ENCODE results near the gene GLCE. TPM values are rescaled to one million over a fixed set of nuclear protein-coding genes. Genes with fewer than 3 reads are reported as not detected.

Gene GLCE
- total and polyA plus RNA-seq, 7 donors: 10.3 to 24.6 (median 13.9) TPM

DNA sequence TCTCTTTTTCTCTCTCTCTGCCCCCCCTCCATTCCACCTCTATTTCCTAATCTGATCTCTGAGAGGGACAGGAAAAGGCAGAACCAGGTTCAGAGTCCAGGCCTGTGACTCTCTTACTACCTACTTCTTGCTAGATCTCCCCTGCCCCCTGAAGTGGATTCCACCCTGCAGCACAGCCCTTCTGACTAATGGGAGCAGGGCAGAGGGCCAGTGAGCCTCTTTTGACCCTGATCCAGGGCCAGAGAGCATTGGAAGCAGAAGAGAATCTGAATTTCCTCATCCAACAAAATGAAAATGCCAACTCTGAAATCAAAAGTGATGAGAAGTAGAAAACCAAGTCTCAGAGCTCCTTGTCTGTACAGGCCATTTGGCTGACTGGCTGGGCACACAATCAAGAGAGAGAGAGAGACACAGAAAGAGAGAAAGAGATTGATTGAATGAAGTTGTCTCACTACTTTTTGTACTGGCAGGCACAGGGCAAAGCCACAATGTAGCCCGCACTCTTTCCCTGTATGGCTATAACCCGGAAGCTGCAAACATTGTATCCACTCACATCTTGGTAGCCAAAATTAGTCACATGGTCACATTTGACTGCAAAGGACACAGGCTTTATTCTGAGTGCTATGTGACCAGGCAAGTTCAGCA is 31.6 kb upstream of the GLCE start:
- Histone ChIP-seq H3K9me3 (no peaks in the 10 kb centered on the region), H3K4me3 (no peak overlapping the region), H3K36me3 (no peaks in the 10 kb centered on the region), H3K27me3 (no peaks in the 10 kb centered on the region), H3K4me1 (peaks cover 0 to 10% (median 0%) of the 10 kb centered on the region in 4 donors), H3K27ac (peak overlapping the region in 1 of 4 donors; percentile 20)
- TF ChIP-seq, protein P1, sequence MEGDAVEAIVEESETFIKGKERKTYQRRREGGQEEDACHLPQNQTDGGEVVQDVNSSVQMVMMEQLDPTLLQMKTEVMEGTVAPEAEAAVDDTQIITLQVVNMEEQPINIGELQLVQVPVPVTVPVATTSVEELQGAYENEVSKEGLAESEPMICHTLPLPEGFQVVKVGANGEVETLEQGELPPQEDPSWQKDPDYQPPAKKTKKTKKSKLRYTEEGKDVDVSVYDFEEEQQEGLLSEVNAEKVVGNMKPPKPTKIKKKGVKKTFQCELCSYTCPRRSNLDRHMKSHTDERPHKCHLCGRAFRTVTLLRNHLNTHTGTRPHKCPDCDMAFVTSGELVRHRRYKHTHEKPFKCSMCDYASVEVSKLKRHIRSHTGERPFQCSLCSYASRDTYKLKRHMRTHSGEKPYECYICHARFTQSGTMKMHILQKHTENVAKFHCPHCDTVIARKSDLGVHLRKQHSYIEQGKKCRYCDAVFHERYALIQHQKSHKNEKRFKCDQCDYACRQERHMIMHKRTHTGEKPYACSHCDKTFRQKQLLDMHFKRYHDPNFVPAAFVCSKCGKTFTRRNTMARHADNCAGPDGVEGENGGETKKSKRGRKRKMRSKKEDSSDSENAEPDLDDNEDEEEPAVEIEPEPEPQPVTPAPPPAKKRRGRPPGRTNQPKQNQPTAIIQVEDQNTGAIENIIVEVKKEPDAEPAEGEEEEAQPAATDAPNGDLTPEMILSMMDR (IDR thresholded peaks at IDR 0.05): no peak
- no peak for TF ChIP-seq POLR2AphosphoS5 (IDR thresholded peaks at IDR 0.05)
- TF ChIP-seq POLR2A (IDR thresholded peaks at IDR 0.05): no peak
- 82 to 85% methylated on average over 2 of the region's 2 CpGs for WGBS, 2 donors
- intact Hi-C loops (cut with DNase I): loop anchor here (10.0 kb wide), 1 partner anchor 96 kb away; no protein-coding TSS in a partner anchor
- peak; percentile 72 for DNase-seq

DNA sequence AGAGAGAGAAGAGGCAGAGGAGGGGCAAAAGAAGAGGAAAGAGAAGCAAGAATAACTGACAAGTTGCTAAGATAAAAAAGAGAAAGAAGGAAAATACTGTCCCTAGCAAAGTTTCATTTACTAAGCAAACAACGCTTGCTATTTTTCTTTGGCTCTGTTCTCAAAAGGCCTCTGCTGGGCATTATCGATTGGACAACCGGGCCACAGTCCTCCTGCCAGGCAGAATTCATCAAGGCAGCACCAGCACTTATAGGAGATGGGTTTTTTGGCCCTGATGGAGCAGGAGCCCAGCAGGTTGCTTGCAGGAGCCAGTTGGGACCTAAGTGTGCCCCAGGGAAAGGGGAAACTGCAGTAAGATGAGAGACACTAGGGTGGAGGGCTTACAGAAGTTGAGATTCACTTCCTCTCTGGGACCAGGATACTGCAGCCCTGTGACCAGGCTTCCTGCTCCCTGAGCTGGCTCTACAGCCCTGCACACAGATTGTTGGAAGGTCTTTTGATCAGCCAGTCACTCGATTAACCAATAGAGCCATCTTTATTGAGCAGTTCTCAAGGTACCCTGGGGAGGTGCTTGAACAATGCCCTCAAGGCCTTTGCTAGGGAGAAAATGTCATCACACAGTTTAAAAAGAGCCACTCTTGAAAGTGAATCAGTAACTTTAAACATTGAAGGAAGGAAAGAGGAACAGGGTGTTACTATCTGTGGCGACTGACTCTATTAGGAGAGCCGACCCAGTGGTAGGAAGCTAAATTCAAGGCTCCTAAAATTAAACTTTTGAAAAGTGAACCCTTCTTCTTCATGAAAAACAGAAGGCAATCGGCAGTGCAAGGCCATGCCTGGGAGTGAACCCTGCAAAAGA is 28.8 kb upstream of the GLCE start:
- Histone ChIP-seq H3K4me3 (no peak overlapping the region), H3K27me3 (no peaks in the 10 kb centered on the region), H3K27ac (peak overlapping the region in 2 of 4 donors; percentile 3 to 8), H3K9me3 (no peaks in the 10 kb centered on the region), H3K4me1 (peaks cover 0 to 10% (median 0%) of the 10 kb centered on the region in 4 donors), H3K36me3 (no peaks in the 10 kb centered on the region)
- TF ChIP-seq, protein P1 (IDR thresholded peaks at IDR 0.05): no peak
- 77 to 90% methylated on average over 7 of the region's 7 CpGs for WGBS, 2 donors
- no peak for DNase-seq
- intact Hi-C loops (cut with DNase I): no loop called here

DNA sequence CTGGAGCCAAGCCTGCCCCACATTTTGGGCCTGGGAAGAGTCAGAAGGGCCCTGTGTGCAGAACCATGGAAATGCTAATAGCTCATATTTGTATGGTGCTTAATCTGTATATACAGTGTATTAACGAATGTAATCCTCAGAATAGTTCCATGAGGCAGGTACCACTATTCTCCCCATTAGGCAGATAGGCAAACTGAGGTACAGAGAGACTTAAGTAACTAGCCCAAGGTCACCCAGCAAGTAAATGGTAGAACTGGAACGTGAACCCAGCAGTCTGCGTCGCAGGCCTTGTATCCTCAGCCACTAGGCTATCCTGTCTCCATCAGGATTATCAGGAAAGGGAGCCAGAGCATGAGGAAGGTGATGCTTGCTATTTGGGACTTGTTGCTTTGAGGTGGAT is 28.0 kb upstream of the GLCE start:
- H3K4me3 ChIP-seq: no peak overlapping the region
- WGBS, 2 donors: 92 to 94% methylated on average over 4 of the region's 4 CpGs
- no peaks in the 10 kb centered on the region for H3K9me3 ChIP-seq
- peak overlapping the region in 2 of 4 donors; percentile 3 to 8 for H3K27ac ChIP-seq
- TF ChIP-seq, protein P1 (IDR thresholded peaks at IDR 0.05): no peak
- no peak for TF ChIP-seq POLR2A (IDR thresholded peaks at IDR 0.05)
- TF ChIP-seq POLR2AphosphoS5 (IDR thresholded peaks at IDR 0.05): no peak
- no peak for TF ChIP-seq EP300 (IDR thresholded peaks at IDR 0.05)
- peaks cover 0 to 3% (median 0%) of the 10 kb centered on the region in 3 donors for H3K27me3 ChIP-seq
- H3K36me3 ChIP-seq: no peaks in the 10 kb centered on the region
- intact Hi-C loops (cut with DNase I): no loop called here
- H3K4me1 ChIP-seq: peaks cover 0 to 10% (median 0%) of the 10 kb centered on the region in 4 donors
- DNase-seq: no peak

DNA sequence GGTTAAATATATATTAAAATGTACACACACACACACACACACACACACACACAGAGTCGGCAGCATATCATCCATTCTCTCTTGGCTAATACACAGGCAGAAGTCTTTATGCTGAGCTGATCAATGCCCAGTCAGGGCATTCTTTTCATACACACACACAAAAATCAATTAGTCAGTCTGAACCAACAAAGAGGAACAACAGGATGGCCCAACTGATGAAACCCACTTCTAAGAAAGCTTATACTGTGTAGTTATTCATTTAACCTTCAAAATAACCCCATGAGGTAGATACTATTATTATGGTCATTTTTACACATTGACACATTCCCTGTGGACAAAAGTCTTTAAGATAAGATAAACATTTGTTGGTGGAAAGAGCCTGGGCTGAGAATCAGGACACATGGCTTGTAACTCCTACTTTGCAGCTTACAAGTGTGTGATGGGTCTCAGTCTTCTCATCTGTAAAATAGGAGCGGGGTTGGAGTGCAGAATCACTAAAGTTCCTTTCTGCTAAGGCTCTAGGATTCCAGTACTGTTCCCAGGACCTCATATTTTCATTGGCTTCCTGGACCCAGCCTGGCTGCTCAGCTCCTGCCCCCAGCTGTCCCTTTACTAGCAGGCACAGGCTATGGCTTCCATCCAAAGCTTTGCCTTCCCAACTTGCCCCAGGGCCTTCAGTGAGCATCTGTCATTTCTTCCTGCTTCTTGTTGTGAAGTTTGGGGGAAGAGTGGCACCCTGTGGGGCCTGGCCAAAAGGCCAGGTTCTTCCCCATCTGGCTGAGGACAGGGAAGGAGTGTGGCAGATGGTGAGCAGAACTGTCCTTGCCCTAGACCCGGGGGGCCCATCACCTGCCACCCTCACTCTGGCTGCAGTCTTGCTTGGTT is 27.2 kb upstream of the GLCE start:
- Histone ChIP-seq H3K4me3 (no peak overlapping the region), H3K36me3 (no peaks in the 10 kb centered on the region), H3K4me1 (peaks cover 0 to 10% (median 0%) of the 10 kb centered on the region in 4 donors), H3K9me3 (no peaks in the 10 kb centered on the region), H3K27ac (no peak overlapping the region), H3K27me3 (peaks cover 0 to 3% (median 0%) of the 10 kb centered on the region in 3 donors)
- intact Hi-C loops (cut with DNase I): no loop called here
- 64 to 72% methylated on average over 3 of the region's 3 CpGs for WGBS, 2 donors
- no peak for TF ChIP-seq EP300 (IDR thresholded peaks at IDR 0.05)
- TF ChIP-seq, protein P1 (IDR thresholded peaks at IDR 0.05): no peak
- no peak for TF ChIP-seq POLR2A (IDR thresholded peaks at IDR 0.05)
- no peak for TF ChIP-seq POLR2AphosphoS5 (IDR thresholded peaks at IDR 0.05)
- no peak for DNase-seq
